H9 (cell line): ENCODE measurements around the gene COX5A. TPM values are rescaled to one million over a fixed set of nuclear protein-coding genes. Genes with fewer than 3 reads are reported as not detected.

Experiments used
- DNase-seq: peaks from one replicate; pipeline ENCODE4 v3.0.0-alpha.2; 2017
- H2AFZ ChIP-seq: one replicate; pipeline ENCODE4 v1.6.1; 2013; ENCODE audit warnings: mild to moderate bottlenecking, low read length, control low read depth, moderate library complexity
- H2AK5ac ChIP-seq: 2 replicates; pipeline ENCODE4 v1.6.1; 2013; ENCODE audit warnings: low read length, control low read depth, mixed read lengths; ENCODE audit not compliant: insufficient read length
- H2BK120ac ChIP-seq: one replicate; pipeline ENCODE4 v1.6.1; 2013; ENCODE audit warnings: low read depth, mild to moderate bottlenecking, low read length, control low read depth, inconsistent platforms; ENCODE audit not compliant: poor library complexity, severe bottlenecking
- H2BK12ac ChIP-seq: 2 replicates; pipeline ENCODE4 v1.6.1; 2013; ENCODE audit warnings: low read length, control low read depth, mixed read lengths, low read depth; ENCODE audit not compliant: insufficient read length
- H2BK15ac ChIP-seq: 2 replicates; pipeline ENCODE4 v1.6.1; 2013; ENCODE audit warnings: low read depth, low read length, control low read depth
- H2BK20ac ChIP-seq: one replicate; pipeline ENCODE4 v1.6.1; 2013; ENCODE audit warnings: low read depth, mild to moderate bottlenecking, low read length, control low read depth, inconsistent platforms; ENCODE audit not compliant: poor library complexity, severe bottlenecking
- H2BK5ac ChIP-seq: 2 replicates; pipeline ENCODE4 v1.6.1; 2013; ENCODE audit warnings: low read length, control low read depth, mixed read lengths; ENCODE audit not compliant: insufficient read length
- H3K14ac ChIP-seq: 2 replicates; pipeline ENCODE4 v1.6.1; 2013; ENCODE audit warnings: low read length, control low read depth; ENCODE audit not compliant: insufficient read depth
- H3K18ac ChIP-seq: 2 replicates; pipeline ENCODE4 v1.6.1; 2013; ENCODE audit warnings: low read depth, mild to moderate bottlenecking, mixed read lengths, low read length, control low read depth; ENCODE audit not compliant: insufficient read length
- H3K23ac ChIP-seq: 2 replicates; pipeline ENCODE4 v1.6.1; 2013; ENCODE audit warnings: low read length, control low read depth, mixed read lengths, low read depth; ENCODE audit not compliant: insufficient read length
- H3K23me2 ChIP-seq: 2 replicates; pipeline ENCODE4 v1.6.1; 2013; ENCODE audit warnings: low read depth, mild to moderate bottlenecking, mixed read lengths, low read length, control low read depth; ENCODE audit not compliant: insufficient read length, poor library complexity, severe bottlenecking
- H3K27ac ChIP-seq: 2 replicates; pipeline ENCODE4 v1.5.1; 2013; ENCODE audit warnings: low read length, control low read depth, mixed read lengths, low read depth; ENCODE audit not compliant: insufficient read length
- H3K27me3 ChIP-seq: 2 replicates; pipeline ENCODE4 v1.6.1; 2013; ENCODE audit warnings: low read length, control low read depth, inconsistent platforms; ENCODE audit not compliant: insufficient read depth
- H3K4ac ChIP-seq: 2 replicates; pipeline ENCODE4 v1.6.1; 2013; ENCODE audit warnings: low read depth, mild to moderate bottlenecking, control low read depth, inconsistent platforms, low read length, moderate library complexity
- H3K4me1 ChIP-seq: 2 replicates; pipeline ENCODE4 v1.6.1; 2013; ENCODE audit warnings: low read length, control low read depth, inconsistent platforms; ENCODE audit not compliant: insufficient read depth
- H3K4me2 ChIP-seq: 2 replicates; pipeline ENCODE4 v1.6.1; 2013; ENCODE audit warnings: low read length, control low read depth, mixed read lengths; ENCODE audit not compliant: insufficient read length, insufficient read depth
- H3K56ac ChIP-seq: 2 replicates; pipeline ENCODE4 v1.6.1; 2013; ENCODE audit warnings: low read depth, mild to moderate bottlenecking, mixed read lengths, low read length, control low read depth; ENCODE audit not compliant: insufficient read length
- H3K79me1 ChIP-seq: 2 replicates; pipeline ENCODE4 v1.6.1; 2013; ENCODE audit warnings: low read depth, mild to moderate bottlenecking, moderate library complexity, low read length, control low read depth, inconsistent platforms; ENCODE audit not compliant: insufficient read depth, poor library complexity, severe bottlenecking
- H3K79me2 ChIP-seq: 2 replicates; pipeline ENCODE4 v1.6.1; 2013; ENCODE audit warnings: low read length, control low read depth, inconsistent platforms; ENCODE audit not compliant: insufficient read depth
- H3K9ac ChIP-seq: 2 replicates; pipeline ENCODE4 v1.6.1; 2013; ENCODE audit warnings: low read length, control low read depth, mixed read lengths; ENCODE audit not compliant: insufficient read length; ENCODE audit errors: extremely low read depth
- H3K9me3 ChIP-seq: one replicate; pipeline ENCODE4 v1.6.1; 2013; ENCODE audit warnings: low read depth, low read length, inconsistent platforms; ENCODE audit not compliant: control insufficient read depth
- H3T11ph ChIP-seq: one replicate; pipeline ENCODE4 v1.6.1; 2013; ENCODE audit warnings: mild to moderate bottlenecking, low read length, control low read depth, inconsistent platforms
- H4K20me1 ChIP-seq: one replicate; pipeline ENCODE4 v1.6.1; 2013; ENCODE audit not compliant: control insufficient read depth, insufficient read length, insufficient read depth
- H4K5ac ChIP-seq: 2 replicates; pipeline ENCODE4 v1.6.1; 2013; ENCODE audit warnings: low read depth, mild to moderate bottlenecking, mixed read lengths, low read length, control low read depth; ENCODE audit not compliant: insufficient read length
- H4K8ac ChIP-seq: replicated peaks from 2 replicates; pipeline ENCODE4 v1.6.1; 2013; ENCODE audit warnings: low read length, control low read depth, mixed read lengths, low read depth; ENCODE audit not compliant: insufficient read length
- H4K91ac ChIP-seq: 2 replicates; pipeline ENCODE4 v1.6.1; 2013; ENCODE audit warnings: low read depth, mild to moderate bottlenecking, moderate library complexity, mixed read lengths, low read length, control low read depth; ENCODE audit not compliant: insufficient read length
- H3K27ac Mint-ChIP-seq, 3 experiments: 2 replicates in 2 of 3; 3 replicates in 1 of 3; pipeline ENCODE4 v1.8.0; 2020 to 2021; ENCODE audit warnings: mixed read lengths in 3 of 3, mild to moderate bottlenecking in 1 of 3, moderate library complexity in 1 of 3
- H3K27me3 Mint-ChIP-seq: 2 replicates; pipeline ENCODE4 v1.8.0; 2021; ENCODE audit warnings: low read depth, mild to moderate bottlenecking, moderate library complexity, mixed read lengths
- H3K36me3 Mint-ChIP-seq, 3 experiments: 2 replicates in 2 of 3; 3 replicates in 1 of 3; pipeline ENCODE4 v1.8.0; 2020 to 2021; ENCODE audit warnings: low read depth in 3 of 3, mixed read lengths in 3 of 3; ENCODE audit not compliant: insufficient read depth in 1 of 3
- H3K4me1 Mint-ChIP-seq, 2 experiments: 2 replicates each; pipeline ENCODE4 v1.8.0; 2020; ENCODE audit warnings: mixed read lengths in 2 of 2
- H3K4me3 Mint-ChIP-seq, 2 experiments: 2 replicates in 1 of 2; 3 replicates in 1 of 2; pipeline ENCODE4 v1.8.0; 2020 to 2021; ENCODE audit warnings: mild to moderate bottlenecking in 2 of 2, mixed read lengths in 2 of 2, moderate library complexity in 1 of 2
- H3K9me3 Mint-ChIP-seq, 2 experiments: 2 replicates in 1 of 2; 3 replicates in 1 of 2; pipeline ENCODE4 v1.8.0; 2020; ENCODE audit warnings: mild to moderate bottlenecking in 2 of 2, mixed read lengths in 2 of 2, moderate library complexity in 1 of 2
- CTCF ChIP-seq: fragments of 200-600 bp; sonication (generic); conservative IDR thresholded peaks from 3 replicates; pipeline ENCODE4 v1.8.0; 2021; ENCODE audit warnings: antibody characterized with exemption, mild to moderate bottlenecking
- WGBS: extraction: QIAGEN DNeasy Blood & Tissue Kit; methylation state at CpG from one replicate; pipeline ENCODE4 v1.1.7; 2013; ENCODE audit warnings: missing lambda C conversion rate, low lambda C conversion rate, mixed read lengths; ENCODE audit not compliant: insufficient read length; ENCODE audit errors: extremely low coverage; 5-methylcytosine and 5-hydroxymethylcytosine counted together
- total RNA-seq: library from RNA; stranded (reverse); gene quantifications from 2 replicates; pipeline ENCODE4 v1.2.1, GENCODE V29; 2021

Gene COX5A
- total RNA-seq, 1 experiment from 2014 or later = 331 TPM

GRCh38 chr15:74873756-74874424 is 64.0 kb downstream of the COX5A start:
- Histone ChIP-seq H3K27me3 (no peaks in the 10 kb centered on the region), H3K4me2 (peak overlapping the region; percentile 83), H2BK20ac (no peak overlapping the region), H2BK5ac (no peak overlapping the region), H2AK5ac (no peak overlapping the region), H4K5ac (no peak overlapping the region), H2BK120ac (no peak overlapping the region), H3K9me3 (no peaks in the 10 kb centered on the region), H3K56ac (no peak overlapping the region), H2AFZ (peak overlapping the region; percentile 4), H3K18ac (no peak overlapping the region), H3K4me1 (no peaks in the 10 kb centered on the region), H4K91ac (no peak overlapping the region), H2BK15ac (no peak overlapping the region), H3K14ac (no peak overlapping the region), H3K4ac (no peak overlapping the region), H3K9ac (no peak overlapping the region), H4K8ac (no peak overlapping the region), H3K79me1 (peaks cover 2% of the 10 kb centered on the region), H4K20me1 (no peaks in the 10 kb centered on the region), H3K23me2 (peaks cover 12% of the 10 kb centered on the region), H2BK12ac (no peak overlapping the region), H3K79me2 (peaks cover 11% of the 10 kb centered on the region; the same call in 1 of the 2 replicates), H3T11ph (no peak overlapping the region), H3K23ac (no peak overlapping the region), H3K27ac (no peak overlapping the region)
- Mint-ChIP-seq H3K27ac (peak overlapping the region in 2 of 3 experiments; percentile 63 to 95; a peak in 2 of 7 replicates), H3K4me3 (peak overlapping the region; percentile 89 to 92), H3K4me1 (peaks cover 14 to 17% of the 10 kb centered on the region in 2 experiments), H3K36me3 (peaks cover 0 to 14% (median 2%) of the 10 kb centered on the region in 3 experiments; a peak in 5 of 7 replicates), H3K27me3 (peaks cover 2% of the 10 kb centered on the region; the same call in 1 of the 2 replicates), H3K9me3 (no peaks in the 10 kb centered on the region)
- DNase-seq = no peak
- no CpG with 5 or more reads among the region's 16 CpGs for WGBS
- no peak for TF ChIP-seq CTCF
